H1 (cell line): ENCODE measurements around the gene SPOPL. TPM values are rescaled to one million over a fixed set of nuclear protein-coding genes. Genes with fewer than 3 reads are reported as not detected.

Source experiments
- CTCF ChIA-PET: fragments of 300-600 bp; sonication (Branson Sonifier 250); formaldehyde crosslinking; loops from one replicate; lab custom pipeline; 2021; ENCODE audit not compliant: partially characterized antibody; lab: Charles Lee
- POLR2A ChIA-PET: fragments of 300-600 bp; sonication (Branson Sonifier 250); formaldehyde crosslinking; loops from one replicate; lab custom pipeline; 2021; ENCODE audit warnings: inconsistent platforms; ENCODE audit not compliant: partially characterized antibody; lab: Charles Lee
- DNase-seq, 2 experiments: peaks; one replicate each; pipeline versions ENCODE4 v3.0.0 to v3.0.0-alpha.2; 2010 to 2022; ENCODE audit warnings: low spot score in 2 of 2, low read depth in 1 of 2, mixed read lengths in 1 of 2
- FAIRE-seq: peaks from 2 replicates; lab custom pipeline; 2011; peaks lifted over from hg19 to GRCh38; lab: Jason Lieb, UNC
- H2AFZ ChIP-seq: 2 replicates; pipeline ENCODE4 v1.8.1; 2012; ENCODE audit warnings: low read length, inconsistent platforms
- H2AK5ac ChIP-seq: 2 replicates; pipeline ENCODE4 v1.6.1; 2013; ENCODE audit warnings: low read depth, low read length
- H2BK120ac ChIP-seq: replicated peaks from 2 replicates; pipeline ENCODE3; 2013; ENCODE audit warnings: low read depth, low read length, inconsistent platforms
- H2BK12ac ChIP-seq: 2 replicates; pipeline ENCODE4 v1.6.1; 2013; ENCODE audit warnings: low read depth, low read length
- H2BK15ac ChIP-seq: 2 replicates; pipeline ENCODE4 v1.6.1; 2013; ENCODE audit warnings: low read length
- H2BK20ac ChIP-seq: 2 replicates; pipeline ENCODE4 v1.6.1; 2013; ENCODE audit warnings: low read length
- H2BK5ac ChIP-seq: 2 replicates; pipeline ENCODE4 v1.6.1; 2013; ENCODE audit warnings: low read depth, low read length
- H3K14ac ChIP-seq: 2 replicates; pipeline ENCODE4 v1.6.1; 2013; ENCODE audit warnings: inconsistent platforms; ENCODE audit not compliant: insufficient read length
- H3K18ac ChIP-seq: 2 replicates; pipeline ENCODE4 v1.6.1; 2013; ENCODE audit warnings: low read length; ENCODE audit errors: extremely low read depth
- H3K23ac ChIP-seq: 2 replicates; pipeline ENCODE4 v1.6.1; 2013; ENCODE audit warnings: inconsistent platforms; ENCODE audit not compliant: insufficient read length
- H3K23me2 ChIP-seq: 2 replicates; pipeline ENCODE4 v1.6.1; 2013; ENCODE audit warnings: low read depth, low read length
- H3K27ac ChIP-seq: 2 replicates; pipeline ENCODE4 v1.6.1; 2011; ENCODE audit warnings: low read depth, low read length, inconsistent platforms
- H3K27me3 ChIP-seq, 4 experiments: replicated peaks in 1 of 4; 1 replicate in 1 of 4; 2 replicates in 3 of 4; pipeline versions ENCODE4 v1.6.1 to v1.8.1; 2011 to 2013; ENCODE audit warnings: low read length in 3 of 4, mild to moderate bottlenecking in 3 of 4, inconsistent platforms in 2 of 4, mixed read lengths in 2 of 4, moderate library complexity in 1 of 4; ENCODE audit not compliant: control insufficient read depth in 3 of 4, insufficient read depth in 3 of 4; ENCODE audit errors: extremely low read depth in 1 of 4
- H3K36me3 ChIP-seq, 4 experiments: 2 replicates each; pipeline versions ENCODE4 v1.6.1 to v1.8.1; 2011 to 2013; ENCODE audit warnings: mild to moderate bottlenecking in 4 of 4, low read length in 3 of 4, moderate library complexity in 2 of 4, control low read depth in 1 of 4, inconsistent platforms in 1 of 4; ENCODE audit not compliant: insufficient read depth in 4 of 4, control insufficient read depth in 2 of 4
- H3K4ac ChIP-seq: replicated peaks from 2 replicates; pipeline ENCODE3; 2013; ENCODE audit warnings: low read length, low read depth, mixed read lengths, inconsistent platforms; ENCODE audit not compliant: insufficient read length
- H3K4me1 ChIP-seq, 4 experiments: replicated peaks in 1 of 4; 1 replicate in 1 of 4; 2 replicates in 3 of 4; pipeline versions ENCODE4 v1.6.1 to v1.8.1; 2011 to 2013; ENCODE audit warnings: low read length in 3 of 4, inconsistent platforms in 2 of 4, mixed read lengths in 1 of 4; ENCODE audit not compliant: insufficient read depth in 4 of 4, control insufficient read depth in 3 of 4
- H3K4me2 ChIP-seq, 2 experiments: 2 replicates each; pipeline versions ENCODE4 v1.6.1 to v1.8.1; 2011 to 2013; ENCODE audit warnings: low read depth in 2 of 2, low read length in 2 of 2, control low read depth in 1 of 2, inconsistent platforms in 1 of 2, mild to moderate bottlenecking in 1 of 2; ENCODE audit not compliant: insufficient read depth in 1 of 2
- H3K4me3 ChIP-seq, 4 experiments: fragments of 200-600, 300-600 bp in 1 of 4; sonication (generic), shearing (Covaris generic), sonication (Bioruptor Twin) in 1 of 4; 2 replicates each; pipeline versions ENCODE4 v1.5.1 to v1.8.1; 2011 to 2016; ENCODE audit warnings: low read length in 4 of 4, low read depth in 3 of 4, control low read depth in 2 of 4, inconsistent platforms in 2 of 4, mild to moderate bottlenecking in 2 of 4, mixed read lengths in 1 of 4, moderate library complexity in 1 of 4; ENCODE audit not compliant: insufficient read depth in 2 of 4; ENCODE audit errors: extremely low read depth in 1 of 4
- H3K56ac ChIP-seq: replicated peaks from 2 replicates; pipeline ENCODE3; 2013; ENCODE audit warnings: low read depth, mild to moderate bottlenecking, mixed read lengths, low read length, inconsistent platforms; ENCODE audit not compliant: insufficient read length
- H3K79me1 ChIP-seq: 2 replicates; pipeline ENCODE4 v1.6.1; 2013; ENCODE audit warnings: low read depth, low read length, control low read depth
- H3K79me2 ChIP-seq, 2 experiments: 2 replicates each; pipeline versions ENCODE4 v1.6.1 to v1.8.1; 2012 to 2013; ENCODE audit warnings: low read length in 2 of 2, mild to moderate bottlenecking in 2 of 2, inconsistent platforms in 1 of 2; ENCODE audit not compliant: insufficient read depth in 2 of 2, control insufficient read depth in 1 of 2
- H3K9ac ChIP-seq, 4 experiments: replicated peaks in 1 of 4; 1 replicate in 1 of 4; 2 replicates in 3 of 4; pipeline versions ENCODE4 v1.6.1 to v1.8.1; 2011 to 2013; ENCODE audit warnings: low read depth in 3 of 4, low read length in 3 of 4, control low read depth in 2 of 4, mild to moderate bottlenecking in 2 of 4, moderate library complexity in 2 of 4, inconsistent platforms in 1 of 4; ENCODE audit errors: extremely low read depth in 1 of 4
- H3K9me3 ChIP-seq, 2 experiments: 2 replicates each; pipeline versions ENCODE4 v1.6.1 to v1.8.1; 2012 to 2013; ENCODE audit warnings: mild to moderate bottlenecking in 2 of 2, moderate library complexity in 2 of 2, control low read depth in 1 of 2, inconsistent platforms in 1 of 2, low read depth in 1 of 2, low read length in 1 of 2, mixed read lengths in 1 of 2; ENCODE audit not compliant: insufficient read depth in 2 of 2
- H4K20me1 ChIP-seq, 2 experiments: replicated peaks in 1 of 2; 2 replicates each; pipeline versions ENCODE3 to v1.8.1; 2011 to 2013; ENCODE audit warnings: inconsistent platforms in 2 of 2, low read length in 2 of 2, mild to moderate bottlenecking in 1 of 2; ENCODE audit not compliant: insufficient read depth in 2 of 2, control insufficient read depth in 1 of 2
- H4K5ac ChIP-seq: 2 replicates; pipeline ENCODE4 v1.6.1; 2013; ENCODE audit warnings: low read length, low read depth, mixed read lengths, inconsistent platforms; ENCODE audit not compliant: insufficient read length
- H4K8ac ChIP-seq: 2 replicates; pipeline ENCODE4 v1.8.0; 2013; ENCODE audit warnings: mild to moderate bottlenecking, moderate library complexity, low read length, inconsistent platforms; ENCODE audit not compliant: insufficient read depth; ENCODE audit errors: extremely low read depth
- H4K91ac ChIP-seq: replicated peaks from 2 replicates; pipeline ENCODE3; 2013; ENCODE audit warnings: low read length, mixed read lengths, inconsistent platforms; ENCODE audit not compliant: insufficient read length
- WGBS, 2 experiments: shearing (Covaris generic) in 1 of 2; methylation state at CpG; one replicate each; pipeline versions ENCODE4 v1.1.6 to v1.1.7; 2013 to 2015; ENCODE audit warnings: low lambda C conversion rate in 2 of 2, mixed read lengths in 2 of 2, inconsistent platforms in 1 of 2, low coverage in 1 of 2, missing lambda C conversion rate in 1 of 2; ENCODE audit not compliant: insufficient replicate concordance in 2 of 2, insufficient coverage in 1 of 2, insufficient read length in 1 of 2; ENCODE audit errors: extremely low coverage in 1 of 2, missing lambda C conversion rate in 1 of 2; 5-methylcytosine and 5-hydroxymethylcytosine counted together
- polyA plus RNA-seq, 7 experiments: library from polyadenylated mRNA; depleted of rRNA in 3 of 7; stranded (reverse) in 5 of 7; unstranded in 2 of 7; fragments of >200 nt in 5 of 7; fragments of 200-250 nt in 2 of 7; gene quantifications; 1 replicate in 5 of 7; 2 replicates in 1 of 7; 4 replicates in 1 of 7; pipeline versions ENCODE4 v1.2.1 to v1.2.3, GENCODE V29; 2011 to 2013; ENCODE audit warnings: missing spikeins in 2 of 7, mixed read lengths in 2 of 7
- total RNA-seq: library from RNA; stranded (reverse); fragmentation: NEBNext Ultra II Directional; extraction: Animal tissue kit (Norgen Biotek cat#: 25700); gene quantifications from 2 replicates; pipeline ENCODE4 v1.2.1, GENCODE V29; 2021

Gene SPOPL
- total and polyA plus RNA-seq, 2 of the 8 experiments (the other 6 are each of a cell fraction or from before 2014, with no cell fraction given) = 1.9 to 14.5 TPM

DNA sequence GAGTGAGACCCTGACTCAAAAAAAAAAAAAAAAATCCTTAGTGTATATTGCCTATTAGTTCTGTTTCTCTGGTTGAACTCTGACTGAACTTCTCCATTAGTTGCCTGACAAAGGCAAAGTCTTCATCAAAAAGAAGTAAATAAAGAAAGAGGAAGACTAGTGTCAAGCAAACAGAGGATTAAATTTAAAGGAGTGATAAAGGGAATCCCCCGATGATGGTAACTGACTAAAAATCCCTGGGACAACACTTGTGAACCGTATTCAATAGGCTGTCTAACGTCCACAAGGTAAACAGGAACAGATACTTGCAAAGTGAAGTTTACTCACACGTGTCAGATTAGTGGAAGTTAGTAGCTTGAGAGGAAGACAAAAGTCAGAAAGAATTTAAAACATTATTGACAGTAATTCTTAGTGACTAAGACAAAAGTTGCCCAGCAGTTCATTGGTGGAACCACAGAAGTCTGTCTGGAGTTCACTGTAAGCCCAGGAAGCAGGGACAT lies 26.2 kb upstream of the SPOPL start:
- H3K9me3 ChIP-seq = no peaks in the 10 kb centered on the region
- H2BK20ac ChIP-seq = no peak overlapping the region
- no peaks in the 10 kb centered on the region for H3K4me1 ChIP-seq
- H2BK15ac ChIP-seq = no peak overlapping the region
- no peaks in the 10 kb centered on the region for H3K27me3 ChIP-seq
- no peak overlapping the region for H2BK5ac ChIP-seq
- H3K23ac ChIP-seq = no peak overlapping the region
- no peak overlapping the region for H3K9ac ChIP-seq
- no peaks in the 10 kb centered on the region for H3K79me1 ChIP-seq
- H2AFZ ChIP-seq = no peak overlapping the region
- no peak overlapping the region for H3K4me2 ChIP-seq
- H3K56ac ChIP-seq = no peak overlapping the region
- H3K79me2 ChIP-seq = no peaks in the 10 kb centered on the region
- H3K27ac ChIP-seq = no peak overlapping the region
- H3K36me3 ChIP-seq = no peaks in the 10 kb centered on the region
- no peaks in the 10 kb centered on the region for H4K20me1 ChIP-seq
- no peak overlapping the region for H3K18ac ChIP-seq
- POLR2A ChIA-PET = no interaction called here
- no peak overlapping the region for H2BK12ac ChIP-seq
- H3K4ac ChIP-seq = no peak overlapping the region
- no peaks in the 10 kb centered on the region; the same call in 1 of the 2 replicates for H3K23me2 ChIP-seq
- H3K14ac ChIP-seq = no peak overlapping the region
- CTCF ChIA-PET = no interaction called here
- DNase-seq (no peak), FAIRE-seq (no peak)
- no peak overlapping the region for H4K5ac ChIP-seq
- no peak overlapping the region for H4K8ac ChIP-seq
- 83% methylated on average over 4 of the region's 4 CpGs; no CpG with 5 or more reads in 1 of the 2 experiments for WGBS, 2 experiments
- H2BK120ac ChIP-seq = no peak overlapping the region
- no peak overlapping the region for H2AK5ac ChIP-seq
- H3K4me3 ChIP-seq = no peak overlapping the region
- H4K91ac ChIP-seq = no peak overlapping the region
